SH-SY5Y (cell line): Measurements from ENCODE around the gene CYFIP2.

Experiments used
- GATA2 ChIP-seq: IDR thresholded peaks from 2 replicates; pipeline ENCODE4 v1.6.1; 2011; ENCODE audit warnings: mild to moderate bottlenecking, low read depth, low read length
- GATA3 ChIP-seq: IDR thresholded peaks from 2 replicates; pipeline ENCODE4 v1.6.1; 2011; ENCODE audit warnings: low read depth, mild to moderate bottlenecking, low read length, moderate library complexity

- no peak for TF ChIP-seq GATA3
- TF ChIP-seq GATA2, result no peak
These were observed 91.9 kb downstream of the CYFIP2 start for GRCh38 chr5:157357823-157358222.
